GM18526 (cell line): ENCODE data around the gene RYR3.

ENCODE experiments used
- POLR2A ChIP-seq: IDR thresholded peaks from 3 replicates; pipeline ENCODE4 v1.6.1; 2011; ENCODE audit not compliant: insufficient read length; ENCODE audit errors: extremely low read depth

Gene RYR3

GRCh38 chr15:33737687-33738601, 427.2 kb downstream of the RYR3 start:
- no peak for TF ChIP-seq POLR2A

- no peak for TF ChIP-seq POLR2A
Measured at GRCh38 chr15:33738941-33739664, 428.3 kb downstream of the RYR3 start.

GRCh38 chr15:33742306-33742705, 431.5 kb downstream of the RYR3 start:
- TF ChIP-seq POLR2A: no peak

- TF ChIP-seq POLR2A: no peak
Measured at GRCh38 chr15:33742800-33743199, 432.0 kb downstream of the RYR3 start.

GRCh38 chr15:33746203-33746602, 435.4 kb downstream of the RYR3 start:
- TF ChIP-seq POLR2A: no peak

GRCh38 chr15:33753012-33753411, 442.2 kb downstream of the RYR3 start:
- no peak for TF ChIP-seq POLR2A

GRCh38 chr15:33754242-33754641, 443.5 kb downstream of the RYR3 start:
- TF ChIP-seq POLR2A: no peak

GRCh38 chr15:33756961-33757360, 446.2 kb downstream of the RYR3 start:
- no peak for TF ChIP-seq POLR2A

GRCh38 chr15:33757516-33758232, 446.9 kb downstream of the RYR3 start:
- no peak for TF ChIP-seq POLR2A

GRCh38 chr15:33766389-33766788, 455.6 kb downstream of the RYR3 start:
- no peak for TF ChIP-seq POLR2A

- TF ChIP-seq POLR2A: no peak
Measured at GRCh38 chr15:33768670-33769190, 458.0 kb downstream of the RYR3 start.

- TF ChIP-seq POLR2A: no peak
Measured at GRCh38 chr15:33773969-33774368, 463.2 kb downstream of the RYR3 start.

GRCh38 chr15:33778852-33779251, 468.1 kb downstream of the RYR3 start:
- TF ChIP-seq POLR2A: no peak

- no peak for TF ChIP-seq POLR2A
Measured at GRCh38 chr15:33780011-33780768, 469.4 kb downstream of the RYR3 start.

GRCh38 chr15:33782966-33783365, 472.2 kb downstream of the RYR3 start:
- no peak for TF ChIP-seq POLR2A
